NB4 (cell line): ENCODE results near the gene ARHGEF4.

Source experiments
- CTCF ChIP-seq: IDR thresholded peaks from one replicate; pipeline ENCODE4 v1.5.1; 2012; ENCODE audit warnings: low read depth, low read length
- POLR2A ChIP-seq: IDR thresholded peaks from 2 replicates; pipeline ENCODE4 v1.6.1; 2011; ENCODE audit warnings: mild to moderate bottlenecking; ENCODE audit not compliant: insufficient read length; ENCODE audit errors: extremely low read depth

GRCh38 chr2:130884503-130884902 is 47.8 kb downstream of the ARHGEF4 start:
- TF ChIP-seq CTCF, result no peak
- no peak for TF ChIP-seq POLR2A
